Heart left ventricle (tissue), 13 donors: ENCODE data around the gene MLLT10.

Experiments
- CTCF ChIP-seq, 12 donors: fragments of 200-600 bp; sonication (generic) in 4 of 12; IDR thresholded peaks; one replicate each; pipeline versions ENCODE4 v1.5.0 to v1.8.0; 2018 to 2022; ENCODE audit warnings: antibody characterized with exemption in 12 of 12, mild to moderate bottlenecking in 5 of 12
- POLR2A ChIP-seq, 2 donors: fragments of 450-650 bp; IDR thresholded peaks; one replicate each; pipeline ENCODE4 v1.6.1; 2017; ENCODE audit warnings: antibody characterized with exemption in 2 of 2, mild to moderate bottlenecking in 2 of 2, moderate library complexity in 2 of 2
- donor health status: ischemic (EF 13 %, LVEDD 7.1; RV severe dilation, severe dysfunction).
- donor health status: DM: no; HTN: yes; CAD: no.
- donor health status: DM: no; HTN: no; CAD: no.
- donor health status: ischemic (EF 25% LVEDD 6.9; RV normal size, moderate dysfunction).
- donor health status: ischemic (EF 25% LVEDD 5.7; RV mildly dilated, moderate dysfunction).
- donor health status: ischemic (EF 35%, LVEDD 5.7; RV mildly dilated, moderate dysfunction).
- donor health status: nonischemic (EF 11% LVEDD 7.7; RV severe dilation, severe dysfunction).
- donor health status: DM: yes; HTN: yes; CAD: no.
- donor health status: PGD.
- donor health status: ischemic (EF 29% LVEDD 5.4; RV normal size, mild dysfunction).
- donor health status: nonischemic (EF 23%, LVEDD 6.1; RV moderate dilation, normal function).

DNA sequence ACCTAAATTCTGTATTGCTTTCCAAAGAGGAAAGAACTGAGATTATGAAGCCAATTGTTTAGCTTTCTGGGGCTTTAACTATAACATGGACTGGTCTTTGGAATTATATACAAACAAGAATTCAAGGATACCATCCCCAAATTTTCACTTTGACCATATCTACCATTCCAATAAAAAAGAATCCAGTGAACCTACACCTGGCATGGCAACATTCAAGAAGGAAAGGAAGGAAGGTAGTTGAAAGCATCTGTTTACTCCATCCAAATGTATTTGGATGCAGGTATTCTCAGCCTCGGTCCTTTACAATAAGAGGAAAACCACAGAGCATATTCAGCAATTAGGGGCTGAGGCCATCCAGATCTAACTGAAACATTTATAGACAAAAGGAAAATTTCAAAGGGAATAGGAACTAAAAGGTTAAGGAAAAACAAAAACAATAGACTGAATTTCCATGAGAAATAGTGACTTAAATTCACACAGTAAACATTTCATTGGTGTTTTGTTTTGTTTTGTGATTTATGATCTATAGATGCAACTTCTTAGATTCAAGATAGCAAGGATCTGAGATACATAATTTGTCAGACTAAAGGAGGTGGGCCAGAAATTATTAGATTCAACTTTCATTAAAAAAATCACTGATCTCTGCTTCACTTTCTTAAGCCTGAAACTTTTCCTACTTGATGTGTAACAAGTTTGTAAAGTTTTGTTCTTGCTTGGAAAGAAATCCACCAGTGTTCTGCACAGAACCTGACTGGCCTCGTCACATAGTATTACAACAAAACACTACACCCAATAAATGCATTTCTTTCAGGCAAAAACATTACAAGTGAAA, 21.2 kb upstream of the MLLT10 start:
- no peak for TF ChIP-seq CTCF (IDR thresholded peaks at IDR 0.05)
- no peak for TF ChIP-seq POLR2A (IDR thresholded peaks at IDR 0.05)
